Left ventricle myocardium inferior (tissue), 1 donor: ENCODE data around the gene ARHGAP19. TPM values are rescaled to one million over a fixed set of nuclear protein-coding genes. Genes with fewer than 3 reads are reported as not detected.

Source experiments
- DNase-seq: peaks from one replicate; pipeline ENCODE4 v3.0.0-alpha.2; 2020
- H3K27ac ChIP-seq: fragments of 200-600 bp; replicated peaks from 2 replicates; pipeline ENCODE4 v1.8.0; 2021
- H3K27me3 ChIP-seq: fragments of 200-600 bp; 2 replicates; pipeline ENCODE4 v1.8.0; 2021; ENCODE audit warnings: low read depth
- H3K36me3 ChIP-seq: fragments of 200-600 bp; 2 replicates; pipeline ENCODE4 v1.8.0; 2021
- H3K4me1 ChIP-seq: fragments of 200-600 bp; 2 replicates; pipeline ENCODE4 v1.8.0; 2021
- H3K4me3 ChIP-seq: fragments of 200-600 bp; 2 replicates; pipeline ENCODE4 v1.8.0; 2021; ENCODE audit warnings: mild to moderate bottlenecking, moderate library complexity
- H3K9me3 ChIP-seq: fragments of 200-600 bp; replicated peaks from 2 replicates; pipeline ENCODE4 v1.8.0; 2021
- intact Hi-C: fragments of 100-400 bp; cut with micrococcal nuclease; formaldehyde crosslinking; loops from one replicate; pipeline ENCODE4 v1.11.0; 2022
- total RNA-seq: library from RNA; stranded (reverse); fragmentation: NEBNext Ultra II Directional; extraction: Animal tissue kit (Norgen Biotek cat#: 25700); gene quantifications from one replicate; pipeline ENCODE4 v1.2.1, GENCODE V29; 2021
- TF ChIP-seq, protein P1 (sequence below): fragments of 200-600 bp; IDR thresholded peaks from 2 replicates; pipeline ENCODE4 v1.8.0; 2021; ENCODE audit warnings: antibody characterized with exemption, mild to moderate bottlenecking, borderline replicate concordance
- donor health status: DM: no; HTN: yes; CAD: no; lungs with severe emphysema.

Gene ARHGAP19
- total RNA-seq, 1 donor from 2014 or later = 4.2 TPM

DNA sequence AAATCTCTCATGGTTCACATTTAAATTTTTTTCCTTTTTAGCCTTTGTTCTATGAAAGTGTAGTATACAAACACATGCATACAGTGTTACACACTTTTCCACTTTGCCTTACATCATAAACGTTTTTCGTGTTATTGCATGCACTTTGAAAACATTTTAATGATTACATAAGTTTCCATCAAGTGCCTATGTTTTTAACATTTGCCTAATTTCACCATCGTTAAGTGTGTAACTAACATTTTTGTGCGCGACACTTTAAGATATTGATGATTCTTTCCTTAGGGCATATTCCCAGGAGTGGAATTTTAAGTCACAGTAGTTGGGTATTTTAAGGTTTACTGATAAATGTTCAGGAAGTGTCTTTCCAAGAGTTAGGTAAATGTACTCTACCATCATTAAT lies 43.6 kb upstream of the ARHGAP19 start:
- intact Hi-C loops = no loop called here
- H3K4me1 ChIP-seq = peaks cover 67% of the 10 kb centered on the region
- H3K27ac ChIP-seq = peak overlapping the region; percentile 69
- TF ChIP-seq, protein P1, sequence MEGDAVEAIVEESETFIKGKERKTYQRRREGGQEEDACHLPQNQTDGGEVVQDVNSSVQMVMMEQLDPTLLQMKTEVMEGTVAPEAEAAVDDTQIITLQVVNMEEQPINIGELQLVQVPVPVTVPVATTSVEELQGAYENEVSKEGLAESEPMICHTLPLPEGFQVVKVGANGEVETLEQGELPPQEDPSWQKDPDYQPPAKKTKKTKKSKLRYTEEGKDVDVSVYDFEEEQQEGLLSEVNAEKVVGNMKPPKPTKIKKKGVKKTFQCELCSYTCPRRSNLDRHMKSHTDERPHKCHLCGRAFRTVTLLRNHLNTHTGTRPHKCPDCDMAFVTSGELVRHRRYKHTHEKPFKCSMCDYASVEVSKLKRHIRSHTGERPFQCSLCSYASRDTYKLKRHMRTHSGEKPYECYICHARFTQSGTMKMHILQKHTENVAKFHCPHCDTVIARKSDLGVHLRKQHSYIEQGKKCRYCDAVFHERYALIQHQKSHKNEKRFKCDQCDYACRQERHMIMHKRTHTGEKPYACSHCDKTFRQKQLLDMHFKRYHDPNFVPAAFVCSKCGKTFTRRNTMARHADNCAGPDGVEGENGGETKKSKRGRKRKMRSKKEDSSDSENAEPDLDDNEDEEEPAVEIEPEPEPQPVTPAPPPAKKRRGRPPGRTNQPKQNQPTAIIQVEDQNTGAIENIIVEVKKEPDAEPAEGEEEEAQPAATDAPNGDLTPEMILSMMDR = no peak
- no peak for DNase-seq
- no peak overlapping the region for H3K4me3 ChIP-seq
- no peaks in the 10 kb centered on the region for H3K36me3 ChIP-seq
- no peaks in the 10 kb centered on the region for H3K9me3 ChIP-seq
- H3K27me3 ChIP-seq = no peaks in the 10 kb centered on the region

DNA sequence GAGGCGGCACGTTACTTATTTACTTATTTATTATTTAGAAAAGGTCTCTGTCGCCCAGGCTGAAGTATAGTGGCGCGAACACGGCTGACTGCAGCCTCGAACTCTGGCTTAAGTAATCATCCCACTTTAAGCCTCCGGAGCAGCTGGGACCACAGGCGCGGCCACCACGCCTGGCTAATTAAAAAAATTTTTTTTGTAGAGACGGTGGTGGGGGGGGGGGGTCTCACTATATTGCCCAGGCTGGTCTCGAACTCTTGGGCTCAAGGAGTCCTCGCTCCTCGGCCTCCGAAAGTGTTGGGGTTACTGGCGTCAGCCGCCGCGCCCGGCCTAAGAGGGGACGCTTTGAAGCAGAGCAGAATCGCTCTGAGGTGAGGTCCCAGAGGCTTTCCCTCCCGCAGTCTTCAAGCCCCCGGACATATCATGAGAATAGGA lies 42.8 kb upstream of the ARHGAP19 start:
- no peak for DNase-seq
- peak overlapping the region; percentile 88 for H3K4me3 ChIP-seq
- peaks cover 75% of the 10 kb centered on the region for H3K4me1 ChIP-seq
- no peaks in the 10 kb centered on the region for H3K27me3 ChIP-seq
- TF ChIP-seq, protein P1 = no peak
- peak overlapping the region; percentile 97 for H3K27ac ChIP-seq
- no peaks in the 10 kb centered on the region for H3K9me3 ChIP-seq
- intact Hi-C loops = no loop called here
- H3K36me3 ChIP-seq = peaks cover 5% of the 10 kb centered on the region

DNA sequence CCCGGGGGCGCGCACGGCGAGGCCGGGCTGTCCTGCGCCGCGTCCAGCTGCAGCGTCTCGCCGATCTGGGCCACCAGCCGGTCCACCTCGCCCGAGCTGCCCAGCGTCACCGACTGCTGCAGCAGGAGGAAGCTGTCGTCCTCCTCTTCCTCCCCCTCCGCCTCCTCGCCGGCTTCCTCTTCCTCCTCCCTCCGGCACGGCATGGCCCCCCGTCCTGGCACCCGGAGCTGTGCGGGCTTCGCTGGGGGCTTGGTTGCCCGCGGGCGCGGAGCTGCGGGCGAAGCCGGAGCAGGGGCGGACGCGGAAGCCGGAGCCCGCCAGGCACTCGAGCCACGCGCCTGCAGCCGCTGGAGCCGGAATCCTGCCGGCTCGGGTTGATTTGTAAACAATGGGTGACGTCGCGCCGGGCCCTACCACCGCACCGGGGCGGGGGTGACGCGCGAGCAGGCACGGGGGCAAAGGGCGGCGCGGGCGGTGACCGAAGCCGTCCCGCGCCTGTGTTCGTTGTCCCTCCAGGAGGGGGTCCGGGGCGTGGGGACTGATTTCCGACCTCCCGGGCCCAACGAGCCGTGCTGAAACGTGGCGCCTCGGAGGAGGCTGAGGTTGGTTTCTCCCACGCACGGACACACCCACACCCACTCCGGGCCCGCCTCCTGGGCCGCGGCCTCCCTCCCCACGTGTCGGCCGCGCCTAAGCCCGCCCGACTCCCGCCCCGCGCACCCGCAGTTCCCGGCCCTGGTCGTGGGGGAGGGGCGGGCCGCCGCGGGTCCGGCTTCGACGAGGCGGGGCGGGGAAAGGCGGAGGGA lies 42.1 kb upstream of the ARHGAP19 start, which contains the start of gene FRAT2:
FRAT2 (minus strand) TSS at position 360 of the 806 bp plus-strand sequence; CDS start at position 203, 157 bp downstream.
- no peaks in the 10 kb centered on the region for H3K9me3 ChIP-seq
- H3K4me3 ChIP-seq = peak within 1 kb of the TSS; percentile 88
- TF ChIP-seq, protein P1 = no peak
- H3K27ac ChIP-seq = peak within 1 kb of the TSS; percentile 97
- H3K27me3 ChIP-seq = no peaks in the 10 kb centered on the region
- H3K36me3 ChIP-seq = peaks cover 6% of the 10 kb centered on the region
- peaks cover 81% of the 10 kb centered on the region for H3K4me1 ChIP-seq
- intact Hi-C loops = loop anchor here (5.0 kb wide), 1 partner anchor 57 kb away; no protein-coding TSS in a partner anchor
- peak; percentile 93 for DNase-seq

DNA sequence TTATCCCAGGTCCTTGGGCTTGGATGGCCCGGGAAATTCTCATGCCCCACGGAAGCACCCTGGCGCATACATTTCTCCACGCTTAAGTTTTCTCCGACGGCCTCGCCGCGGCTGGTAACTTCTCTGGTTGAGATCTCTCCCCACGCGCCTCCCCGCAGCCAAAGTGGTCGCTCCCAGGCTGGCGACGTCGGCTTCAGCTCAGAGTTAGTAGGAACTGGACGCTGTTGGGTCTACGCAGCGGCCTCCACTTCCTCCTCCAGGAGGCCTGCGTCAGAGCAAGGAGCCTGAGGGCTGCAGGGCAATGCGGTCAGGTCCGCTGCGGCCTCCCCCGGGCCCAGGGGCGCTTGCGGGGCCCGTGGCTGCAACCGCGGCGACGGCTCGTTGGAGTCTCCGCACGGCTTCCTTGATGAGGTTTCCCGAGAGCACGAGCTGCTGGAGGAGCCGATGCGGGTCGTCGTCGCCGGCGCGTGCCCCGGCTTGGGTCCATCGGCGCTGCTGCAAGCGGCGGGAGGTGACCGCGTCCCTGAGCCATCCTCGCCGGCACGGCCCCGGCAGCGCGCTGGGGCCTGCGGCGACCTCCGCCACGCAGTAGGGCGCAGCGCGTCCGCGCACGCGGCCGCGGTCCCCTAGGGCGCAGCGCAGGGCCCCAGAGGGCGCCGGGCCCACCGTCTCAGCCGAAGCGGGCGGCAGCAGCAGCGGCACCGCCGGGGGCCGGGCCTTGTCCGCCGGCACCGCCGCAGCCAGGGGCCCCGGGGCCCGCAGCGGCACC lies 41.3 kb upstream of the ARHGAP19 start:
- H3K9me3 ChIP-seq = no peaks in the 10 kb centered on the region
- TF ChIP-seq, protein P1 = no peak
- peaks cover 89% of the 10 kb centered on the region for H3K4me1 ChIP-seq
- H3K27ac ChIP-seq = peak overlapping the region; percentile 97
- intact Hi-C loops = loop anchor here (5.0 kb wide), 1 partner anchor 56 kb away; no protein-coding TSS in a partner anchor
- peak; percentile 59 for DNase-seq
- peak overlapping the region; percentile 88 for H3K4me3 ChIP-seq
- no peaks in the 10 kb centered on the region for H3K27me3 ChIP-seq
- peaks cover 9% of the 10 kb centered on the region for H3K36me3 ChIP-seq

DNA sequence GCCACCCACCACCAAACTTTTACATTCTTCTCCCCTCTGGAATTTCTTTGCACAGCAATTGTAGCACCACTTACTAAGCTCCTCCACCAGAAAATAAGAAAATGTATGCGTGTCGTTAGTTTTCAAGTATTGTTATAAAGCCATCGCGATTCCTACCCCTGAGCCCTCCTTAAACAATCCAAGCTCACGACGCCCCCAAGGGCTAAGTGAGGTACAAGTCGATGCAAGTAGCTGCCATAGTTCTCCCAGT lies 40.8 kb upstream of the ARHGAP19 start:
- peaks cover 9% of the 10 kb centered on the region for H3K36me3 ChIP-seq
- H3K4me1 ChIP-seq = peaks cover 94% of the 10 kb centered on the region
- TF ChIP-seq, protein P1 = no peak
- H3K9me3 ChIP-seq = no peaks in the 10 kb centered on the region
- intact Hi-C loops = loop anchor here (5.0 kb wide), 1 partner anchor 56 kb away; no protein-coding TSS in a partner anchor
- H3K27ac ChIP-seq = peak overlapping the region; percentile 97
- no peaks in the 10 kb centered on the region for H3K27me3 ChIP-seq
- DNase-seq = no peak
- H3K4me3 ChIP-seq = peak overlapping the region; percentile 88
